ENCODE measurements around the gene AIG1.

The AIG1 gene

GRCh38 chr6:143074101-143074500 is 13.4 kb downstream of the AIG1 start:
- Histone ChIP-seq H3K79me2 (ENCODE audit: insufficient read depth, low read length) (no peaks in the 10 kb centered on the region), H4K20me1 (ENCODE audit: insufficient read depth, low read length) (no peaks in the 10 kb centered on the region), H3K9me2 (ENCODE audit: low read depth, low read length) (no peaks in the 10 kb centered on the region), H3K4me2 (ENCODE audit: low read length) (no peak overlapping the region), H3K9ac (ENCODE audit: low read length) (no peak overlapping the region), H3K27me3 (ENCODE audit: insufficient read depth, low read length) (no peaks in the 10 kb centered on the region), H3F3A (ENCODE audit: insufficient read depth, low read length) (no peaks in the 10 kb centered on the region), H2AFZ (ENCODE audit: low read length) (no peak overlapping the region), H3K27ac (ENCODE audit: low read depth, low read length, poor library complexity, severe bottlenecking) (no peak overlapping the region), H3K4me1 (ENCODE audit: insufficient read depth, low read length, severe bottlenecking) (no peaks in the 10 kb centered on the region), H3K4me3 (ENCODE audit: low read depth, low read length, poor library complexity, severe bottlenecking) (no peak overlapping the region), H3K36me3 (ENCODE audit: insufficient read depth, low read length) (no peaks in the 10 kb centered on the region), H3K9me3 (ENCODE audit: low read length) (peaks cover 3% of the 10 kb centered on the region)
- TF ChIP-seq CTCF (IDR thresholded peaks at IDR 0.05; ENCODE audit: low read length) (no peak), EZH2 (IDR thresholded peaks at IDR 0.05; ENCODE audit: borderline replicate concordance, low read length) (no peak)

GRCh38 chr6:143074670-143075318 is 14.1 kb downstream of the AIG1 start:
- Histone ChIP-seq H3F3A (ENCODE audit: insufficient read depth, low read length) (no peaks in the 10 kb centered on the region), H3K9me2 (ENCODE audit: low read depth, low read length) (no peaks in the 10 kb centered on the region), H4K20me1 (ENCODE audit: insufficient read depth, low read length) (no peaks in the 10 kb centered on the region), H3K4me3 (ENCODE audit: low read depth, low read length, poor library complexity, severe bottlenecking) (no peak overlapping the region), H3K79me2 (ENCODE audit: insufficient read depth, low read length) (no peaks in the 10 kb centered on the region), H3K4me1 (ENCODE audit: insufficient read depth, low read length, severe bottlenecking) (no peaks in the 10 kb centered on the region), H3K27me3 (ENCODE audit: insufficient read depth, low read length) (no peaks in the 10 kb centered on the region), H3K9ac (ENCODE audit: low read length) (no peak overlapping the region), H3K9me3 (ENCODE audit: low read length) (peaks cover 3% of the 10 kb centered on the region), H3K4me2 (ENCODE audit: low read length) (no peak overlapping the region), H3K36me3 (ENCODE audit: insufficient read depth, low read length) (no peaks in the 10 kb centered on the region), H3K27ac (ENCODE audit: low read depth, low read length, poor library complexity, severe bottlenecking) (no peak overlapping the region), H2AFZ (ENCODE audit: low read length) (no peak overlapping the region)
- no peak for TF ChIP-seq EZH2 (IDR thresholded peaks at IDR 0.05; ENCODE audit: borderline replicate concordance, low read length)
- no peak for TF ChIP-seq CTCF (IDR thresholded peaks at IDR 0.05; ENCODE audit: low read length)

- H3K9me3 ChIP-seq (ENCODE audit: low read length), result peaks cover 3% of the 10 kb centered on the region
- TF ChIP-seq CTCF (IDR thresholded peaks at IDR 0.05; ENCODE audit: low read length), result no peak
- no peaks in the 10 kb centered on the region for H4K20me1 ChIP-seq (ENCODE audit: insufficient read depth, low read length)
- no peaks in the 10 kb centered on the region for H3K4me1 ChIP-seq (ENCODE audit: insufficient read depth, low read length, severe bottlenecking)
- H3K36me3 ChIP-seq (ENCODE audit: insufficient read depth, low read length), result no peaks in the 10 kb centered on the region
- H3K79me2 ChIP-seq (ENCODE audit: insufficient read depth, low read length), result no peaks in the 10 kb centered on the region
- no peak overlapping the region for H3K27ac ChIP-seq (ENCODE audit: low read depth, low read length, poor library complexity, severe bottlenecking)
- H3K9ac ChIP-seq (ENCODE audit: low read length), result no peak overlapping the region
- H2AFZ ChIP-seq (ENCODE audit: low read length), result no peak overlapping the region
- H3K4me2 ChIP-seq (ENCODE audit: low read length), result no peak overlapping the region
- no peaks in the 10 kb centered on the region for H3F3A ChIP-seq (ENCODE audit: insufficient read depth, low read length)
- H3K9me2 ChIP-seq (ENCODE audit: low read depth, low read length), result no peaks in the 10 kb centered on the region
- H3K27me3 ChIP-seq (ENCODE audit: insufficient read depth, low read length), result no peaks in the 10 kb centered on the region
- H3K4me3 ChIP-seq (ENCODE audit: low read depth, low read length, poor library complexity, severe bottlenecking), result no peak overlapping the region
Observed at GRCh38 chr6:143078468-143079324, 18.0 kb downstream of the AIG1 start.

All from OCI-LY1 (cell line).